HT1080 (cell line): Measurements from ENCODE around the gene CRYBB3. TPM values are rescaled to one million over a fixed set of nuclear protein-coding genes. Genes with fewer than 3 reads are reported as not detected.

Experiments
- DNase-seq: peaks from one replicate; pipeline ENCODE4 v3.0.0-alpha.2; 2015; ENCODE audit warnings: low read depth
- polyA plus RNA-seq, 2 experiments: library from polyadenylated mRNA; depleted of rRNA; stranded (reverse); fragments of >200 nt; gene quantifications; 2 replicates each; pipeline ENCODE4 v1.2.3, GENCODE V29; 2015
- total RNA-seq: library from RNA; depleted of rRNA; stranded (reverse); fragments of >200 nt; shearing (Covaris generic); gene quantifications from 2 replicates; pipeline ENCODE4 v1.2.3, GENCODE V29; 2014; rRNA removed

The CRYBB3 gene
- total RNA-seq: not detected in 2 replicates
- polyA plus RNA-seq (2015; cell fraction: cytosol; rRNA removed): 0.24 TPM in 2 replicates
- 0.87 and 1.0 TPM in 2 replicates for polyA plus RNA-seq (2015; cell fraction: nucleus; rRNA removed)

DNA sequence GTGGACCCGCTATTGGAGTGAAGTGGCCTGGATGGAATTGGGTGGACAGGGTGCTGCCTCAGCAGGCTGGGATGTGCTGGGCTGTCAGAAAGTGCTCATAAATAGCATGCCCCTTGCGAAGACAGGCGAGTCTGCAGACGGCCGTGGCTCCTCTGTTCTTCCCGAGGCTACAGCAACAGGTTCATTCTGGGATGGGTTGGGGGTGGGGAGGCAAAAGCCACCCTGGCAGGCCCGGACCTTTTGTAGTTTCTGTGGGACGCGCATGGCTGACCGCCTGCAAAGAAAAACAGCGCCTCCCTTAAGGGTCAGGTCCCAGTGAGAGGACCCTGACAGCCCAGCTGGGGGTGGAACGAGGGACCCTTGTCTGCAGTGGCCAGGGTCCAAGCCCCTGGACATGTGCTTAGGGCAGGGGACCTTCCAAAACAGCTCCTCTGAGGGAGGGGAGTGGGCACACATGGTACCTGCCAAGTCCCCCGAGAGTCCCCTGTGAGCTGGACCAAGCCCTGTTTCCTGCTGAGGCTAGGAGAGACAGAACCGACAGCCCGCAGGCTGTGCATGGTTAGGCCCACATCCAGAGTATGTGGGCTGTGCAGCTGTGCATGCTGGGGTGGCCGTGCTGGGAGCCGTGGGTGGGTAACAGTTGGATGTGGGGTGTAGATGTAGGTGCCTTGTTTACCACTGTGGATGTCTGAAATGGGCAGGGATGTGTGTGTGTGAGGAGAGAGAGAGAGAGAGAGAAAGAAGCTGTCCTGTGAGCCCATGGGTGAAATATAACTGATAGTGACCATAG, at the start of gene CRYBB3:
TSS of gene CRYBB3 (plus strand) at position 128 of the 790 bp plus-strand sequence. CDS start 1,539 bp downstream, outside the sequence.
- no peak for DNase-seq

DNA sequence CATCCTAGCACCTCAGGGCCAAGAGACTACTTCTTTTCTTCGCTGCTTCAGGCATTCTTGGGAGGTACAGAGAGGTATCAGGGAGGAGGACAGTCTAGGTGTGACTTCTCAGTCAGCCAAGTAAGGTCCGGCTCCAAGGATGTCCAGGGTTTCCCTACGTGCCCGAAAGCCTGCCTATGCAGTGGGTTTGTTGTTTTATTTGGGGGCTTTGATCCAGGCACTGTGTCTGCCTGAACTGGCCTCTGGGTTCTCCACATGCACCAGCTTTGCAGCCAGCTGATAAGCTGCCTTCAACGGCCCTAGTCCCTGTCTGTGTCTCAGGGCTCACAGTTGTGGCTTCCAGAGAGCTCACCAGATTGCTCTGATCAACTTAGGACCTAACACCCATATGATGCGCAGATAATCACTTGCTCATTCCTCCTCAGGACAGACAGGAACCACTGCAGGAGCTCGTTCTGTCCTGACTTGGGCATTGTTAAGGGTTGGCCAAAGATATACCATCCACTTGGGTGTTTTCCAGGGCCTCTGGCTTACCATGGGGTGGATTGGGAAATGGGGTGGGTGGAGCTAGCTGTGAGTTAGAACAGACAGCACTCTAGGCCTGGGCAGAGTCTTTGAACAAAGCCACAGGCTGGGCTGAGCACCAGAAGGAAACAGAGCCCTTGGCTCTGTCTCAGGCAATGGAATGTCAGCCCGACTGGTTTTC, 45.5 kb upstream of the CRYBB3 start:
- DNase-seq: peak; percentile 62

DNA sequence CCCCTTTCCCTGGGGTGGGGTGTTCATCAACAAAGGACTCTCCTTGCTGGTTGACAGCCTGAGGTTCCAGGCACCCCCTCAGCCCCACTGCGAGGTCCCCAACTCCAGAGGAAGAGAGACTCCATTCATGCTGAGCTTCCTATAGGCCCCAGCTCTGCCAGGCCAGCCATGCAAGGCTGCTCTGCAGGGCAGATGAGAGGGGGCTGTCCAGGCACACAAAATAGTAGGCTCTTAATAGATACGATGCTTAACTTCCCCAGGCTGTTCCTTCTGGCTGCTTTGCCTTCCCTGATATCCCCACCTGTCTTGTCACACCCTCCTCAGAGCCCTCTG, 45.0 kb upstream of the CRYBB3 start:
- no peak for DNase-seq

DNA sequence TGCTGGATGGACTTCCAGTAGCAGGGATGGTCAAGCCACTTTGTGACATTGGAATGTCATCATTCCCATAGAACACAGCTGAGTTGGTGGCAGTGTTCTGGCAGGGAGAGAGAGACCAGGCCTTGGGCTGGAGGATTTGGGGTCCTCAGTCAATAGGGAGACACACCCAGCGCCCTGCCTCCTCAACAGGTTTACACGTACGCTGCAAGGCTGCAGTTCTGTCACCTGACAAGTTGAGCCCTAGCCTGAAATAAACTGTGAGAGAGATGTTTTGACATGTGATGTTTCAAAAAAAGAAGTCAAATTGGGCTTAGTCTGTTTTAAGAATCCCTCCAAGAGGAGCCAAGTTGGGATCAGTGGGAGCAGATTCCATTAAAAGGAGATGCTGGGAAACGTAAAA, 42.9 kb upstream of the CRYBB3 start:
- no peak for DNase-seq

DNA sequence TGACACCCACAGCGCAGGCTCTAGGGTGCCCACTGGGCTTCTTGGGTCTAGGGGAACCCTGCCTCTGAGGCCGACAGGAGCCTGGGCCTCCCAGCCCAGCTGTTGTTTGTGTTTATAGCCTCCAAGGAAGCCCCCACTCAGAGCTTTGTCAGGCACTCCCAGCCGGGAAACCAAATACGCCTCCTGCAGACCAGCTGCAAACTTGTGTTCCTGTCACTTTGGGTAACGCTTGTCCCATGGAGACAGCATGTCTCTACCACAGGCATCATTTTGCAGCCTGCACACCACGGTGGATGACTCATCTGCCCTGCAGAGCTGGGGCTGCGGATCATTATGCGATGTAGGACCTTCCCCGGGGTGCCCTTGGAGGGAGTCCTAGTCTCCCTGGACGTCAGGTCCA, 40.6 kb upstream of the CRYBB3 start:
- DNase-seq: peak; percentile 34

DNA sequence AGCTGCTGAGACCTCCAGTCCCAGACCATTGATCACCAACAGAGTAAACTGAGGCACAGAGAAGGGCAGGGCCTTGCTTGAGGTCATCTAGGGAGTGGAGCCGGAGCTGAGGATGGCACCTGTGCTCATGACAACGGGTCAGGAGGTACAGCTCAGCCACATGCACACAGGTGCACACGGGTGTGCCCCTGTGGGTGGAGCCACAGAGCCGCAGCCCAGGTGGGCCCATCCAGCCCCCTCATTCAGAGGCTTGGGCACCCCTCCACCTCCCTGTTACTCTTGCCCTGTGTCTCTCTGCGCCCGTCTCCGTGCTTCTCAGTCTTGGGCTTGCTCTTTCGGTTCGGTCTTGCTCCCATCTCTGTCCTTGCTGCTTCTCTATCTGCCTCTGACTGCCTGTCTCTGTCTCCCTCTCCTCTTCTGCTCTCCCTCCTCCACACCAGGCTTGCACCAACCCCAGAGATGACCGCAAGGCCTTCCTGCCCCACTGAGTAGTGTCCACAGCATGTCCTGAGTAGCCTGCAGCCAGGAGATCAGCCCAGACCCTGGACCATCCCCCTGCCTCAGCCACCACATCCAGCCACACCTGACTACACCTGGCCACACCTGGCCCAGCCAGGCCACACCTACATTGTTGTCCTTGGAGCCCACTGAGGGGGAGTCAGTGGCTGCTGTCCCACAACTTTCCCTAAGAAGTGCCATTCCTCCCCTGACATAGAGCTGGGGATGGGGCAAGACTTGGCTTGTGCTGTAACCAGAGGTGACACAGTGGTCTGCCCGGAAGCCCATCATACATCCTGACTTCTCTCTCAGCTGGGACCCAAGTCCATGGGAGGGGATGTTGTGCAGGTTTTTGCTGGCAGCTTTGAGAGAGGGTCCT, 39.3 kb upstream of the CRYBB3 start:
- no peak for DNase-seq

DNA sequence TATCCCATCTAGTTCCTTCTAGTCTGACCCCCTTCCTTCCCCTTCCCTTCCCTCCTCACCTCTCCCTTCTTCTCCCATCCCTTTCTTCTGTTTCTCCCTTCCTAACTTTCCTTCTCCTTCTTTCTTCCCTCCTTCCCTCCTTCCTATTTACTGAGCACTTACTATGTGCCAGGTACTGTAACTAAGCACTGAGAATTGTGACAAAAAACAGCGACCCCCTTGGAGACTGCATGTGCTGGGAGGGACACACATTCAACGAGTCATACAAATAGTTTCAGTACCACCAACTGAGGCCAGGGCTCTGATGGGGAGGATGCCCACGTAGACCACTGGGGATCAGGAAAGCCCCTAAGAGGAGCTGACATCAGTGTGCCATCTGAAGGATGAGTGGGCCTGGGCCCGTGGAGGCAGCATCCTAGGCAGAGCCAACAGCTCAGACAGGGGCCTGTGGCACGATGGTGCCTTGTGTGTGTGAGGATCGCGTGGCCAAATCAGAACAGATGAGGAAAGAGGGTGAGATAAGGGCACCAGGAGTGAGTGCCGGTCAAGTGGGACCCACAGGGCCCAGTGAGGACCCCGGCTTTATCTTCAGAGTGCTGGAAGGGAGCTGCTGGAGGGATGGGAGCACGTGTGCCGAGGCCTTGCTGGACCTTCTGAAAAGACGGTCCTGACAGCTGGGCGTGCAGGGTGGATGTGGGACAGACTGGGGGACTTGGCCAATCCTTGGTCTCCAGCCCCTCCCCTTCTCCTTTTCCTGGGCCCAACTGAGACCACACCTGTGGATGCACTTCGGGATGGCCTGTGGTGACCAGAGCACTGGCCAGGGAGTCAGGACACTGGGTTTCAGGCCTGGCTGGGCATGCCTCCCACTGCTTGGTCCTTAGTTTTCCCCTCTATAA, 38.4 kb upstream of the CRYBB3 start:
- no peak for DNase-seq

DNA sequence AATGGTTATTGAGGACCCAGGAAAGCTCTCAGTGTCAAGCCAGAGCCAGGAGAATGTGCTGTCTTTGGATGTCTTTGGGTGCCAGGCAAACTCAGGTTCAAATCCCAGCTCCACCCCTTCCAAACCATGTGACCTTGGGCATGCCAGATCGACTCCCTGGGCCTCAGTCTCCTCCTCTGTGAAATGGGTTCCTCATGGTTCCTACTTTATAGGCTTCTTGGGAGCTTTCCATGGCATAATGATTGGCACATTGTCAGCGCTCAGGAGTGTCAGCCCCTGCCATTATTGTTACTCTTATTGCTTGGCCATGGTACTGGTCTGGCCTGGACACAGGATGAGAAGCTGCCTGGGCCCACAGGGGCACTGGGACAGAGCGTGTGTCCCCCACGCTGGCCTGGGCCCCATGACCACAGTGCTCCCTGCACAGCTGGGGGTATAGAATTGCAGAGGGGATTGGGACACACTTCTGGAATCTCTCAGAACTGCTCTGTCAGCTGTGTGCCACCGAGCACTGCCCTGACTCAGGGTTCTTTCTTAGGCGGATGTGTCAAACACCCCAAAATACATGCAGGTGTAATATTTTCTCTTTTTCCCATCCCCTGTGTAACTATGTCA, 37.6 kb upstream of the CRYBB3 start:
- DNase-seq: no peak

DNA sequence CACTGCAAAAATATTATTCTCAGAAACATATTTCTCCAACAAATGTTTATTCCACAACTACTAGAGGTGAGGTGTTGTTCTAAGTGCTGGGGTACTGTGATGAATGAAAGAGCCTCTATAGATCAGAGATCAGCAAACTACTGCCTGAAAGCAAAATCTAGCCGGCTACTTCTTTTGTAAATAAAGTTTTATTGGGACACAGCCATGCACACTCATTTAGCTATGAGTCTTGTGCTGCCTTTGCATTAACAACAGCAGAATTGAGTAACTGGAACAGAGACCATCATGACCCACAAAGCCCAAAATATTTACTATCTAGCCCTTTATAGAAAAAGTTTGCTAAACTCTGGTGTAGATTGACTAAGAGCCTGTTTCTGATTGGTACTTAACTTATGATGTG, 37.1 kb upstream of the CRYBB3 start:
- no peak for DNase-seq

DNA sequence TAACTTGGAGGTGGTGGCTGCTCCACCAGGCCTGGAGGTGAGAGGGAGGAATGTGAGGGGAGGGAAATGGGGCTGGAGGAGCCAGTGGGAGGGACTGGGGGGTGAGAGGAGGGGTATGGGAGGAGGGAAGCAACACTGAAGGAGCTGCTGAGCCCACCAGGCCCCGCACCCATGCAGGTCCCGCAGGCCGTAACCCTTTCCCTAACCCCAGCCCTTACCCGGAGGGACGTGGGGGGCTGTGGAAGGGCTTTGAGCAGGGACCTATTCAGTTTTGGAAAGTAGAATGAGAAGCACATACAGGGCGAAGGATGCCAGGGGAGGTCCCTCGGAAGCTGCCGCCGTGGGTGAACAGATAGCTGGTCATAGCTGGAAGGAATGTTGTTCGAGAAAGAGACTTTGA, 33.9 kb upstream of the CRYBB3 start:
- DNase-seq: no peak

DNA sequence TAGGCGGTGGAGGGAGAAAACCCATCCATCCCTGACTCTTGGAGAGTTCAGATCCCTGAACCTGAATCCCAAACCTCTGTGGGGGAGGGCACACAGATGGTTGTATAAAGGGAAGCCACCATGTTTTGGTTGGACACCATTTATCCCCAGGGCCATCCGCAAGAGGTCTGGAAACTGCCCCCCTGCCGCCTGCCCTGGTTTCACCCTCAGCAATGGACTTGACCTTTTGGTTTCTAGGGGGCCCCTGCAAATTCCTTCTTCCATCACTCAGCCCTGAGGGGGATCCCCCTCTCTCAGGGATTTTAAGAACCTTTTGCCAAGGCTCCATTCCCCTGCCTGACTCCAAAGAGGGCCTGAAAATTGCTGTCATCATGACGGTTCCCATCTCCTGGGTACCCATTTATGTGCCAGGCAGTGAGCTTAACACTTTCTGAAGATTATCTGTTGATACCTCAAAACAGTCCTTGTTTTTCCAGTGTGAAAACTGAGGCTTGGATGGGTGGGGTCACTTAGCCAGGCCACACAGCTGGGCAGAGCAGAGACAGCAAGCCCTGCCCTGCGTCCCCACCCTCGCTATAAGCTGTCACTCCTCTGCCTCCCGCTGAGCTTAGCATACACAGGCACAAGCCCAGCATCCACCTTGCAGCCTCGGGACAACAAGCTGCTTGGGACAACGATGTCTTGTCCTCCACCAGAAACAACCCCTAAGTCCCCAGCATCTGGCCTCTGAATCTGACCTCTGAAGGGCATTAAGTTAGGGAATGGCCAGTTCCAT, 33.2 kb upstream of the CRYBB3 start:
- DNase-seq: no peak

DNA sequence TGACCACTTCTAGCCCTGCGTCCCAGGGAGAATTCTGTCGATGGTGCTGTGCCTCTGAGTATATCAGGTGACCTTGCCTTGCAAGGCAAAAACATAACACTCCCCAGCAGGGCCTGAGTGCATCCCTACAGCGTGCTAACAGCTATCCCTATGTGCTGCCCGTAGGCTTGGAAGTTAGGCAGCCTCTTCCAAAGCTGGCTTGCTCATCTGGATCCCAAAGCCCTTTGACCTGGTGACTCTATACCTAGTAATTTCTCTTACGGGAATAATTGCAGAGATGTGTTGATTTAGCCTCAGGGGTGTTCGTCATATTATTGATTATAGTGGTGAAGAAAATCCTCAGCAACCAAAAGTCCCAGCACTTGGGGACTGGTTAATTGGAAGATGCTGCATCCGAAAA, 32.6 kb upstream of the CRYBB3 start:
- DNase-seq: no peak

DNA sequence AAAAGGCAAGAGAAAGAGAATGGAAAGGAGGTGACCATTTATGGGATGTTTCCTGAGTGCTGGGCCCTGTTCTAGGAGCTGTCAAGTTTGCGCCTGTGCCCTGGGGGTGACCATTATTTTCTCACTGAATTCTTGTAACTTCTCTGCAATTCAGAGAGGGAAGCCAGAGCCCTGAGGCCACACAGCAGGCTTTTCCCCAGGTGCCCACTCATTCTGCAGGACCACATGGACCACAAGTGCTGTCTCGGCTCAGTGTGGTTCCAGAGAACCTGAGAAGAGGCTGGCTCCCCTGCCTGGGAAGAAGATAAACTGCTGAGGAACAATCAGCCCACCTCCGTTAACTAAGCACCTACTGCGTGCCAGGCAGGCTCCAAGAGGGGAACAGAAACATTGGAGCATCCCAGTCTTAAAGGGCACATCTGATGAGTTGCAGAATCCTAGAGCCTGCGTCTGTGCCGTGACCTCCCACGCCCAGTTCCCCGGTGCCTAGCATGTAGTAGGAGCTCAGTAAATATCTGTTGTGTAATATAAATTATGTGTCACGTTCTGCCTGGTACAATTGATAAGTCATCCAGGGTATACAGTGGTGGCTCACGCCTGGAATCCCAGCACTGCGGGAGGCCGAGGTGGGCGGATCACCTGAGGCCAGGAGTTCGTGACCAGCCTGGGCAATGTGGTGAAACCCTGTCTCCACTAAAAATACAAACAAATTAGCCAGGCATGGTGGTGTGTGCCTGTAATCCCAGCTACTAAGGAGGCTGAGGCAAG, 31.6 kb upstream of the CRYBB3 start:
- no peak for DNase-seq

DNA sequence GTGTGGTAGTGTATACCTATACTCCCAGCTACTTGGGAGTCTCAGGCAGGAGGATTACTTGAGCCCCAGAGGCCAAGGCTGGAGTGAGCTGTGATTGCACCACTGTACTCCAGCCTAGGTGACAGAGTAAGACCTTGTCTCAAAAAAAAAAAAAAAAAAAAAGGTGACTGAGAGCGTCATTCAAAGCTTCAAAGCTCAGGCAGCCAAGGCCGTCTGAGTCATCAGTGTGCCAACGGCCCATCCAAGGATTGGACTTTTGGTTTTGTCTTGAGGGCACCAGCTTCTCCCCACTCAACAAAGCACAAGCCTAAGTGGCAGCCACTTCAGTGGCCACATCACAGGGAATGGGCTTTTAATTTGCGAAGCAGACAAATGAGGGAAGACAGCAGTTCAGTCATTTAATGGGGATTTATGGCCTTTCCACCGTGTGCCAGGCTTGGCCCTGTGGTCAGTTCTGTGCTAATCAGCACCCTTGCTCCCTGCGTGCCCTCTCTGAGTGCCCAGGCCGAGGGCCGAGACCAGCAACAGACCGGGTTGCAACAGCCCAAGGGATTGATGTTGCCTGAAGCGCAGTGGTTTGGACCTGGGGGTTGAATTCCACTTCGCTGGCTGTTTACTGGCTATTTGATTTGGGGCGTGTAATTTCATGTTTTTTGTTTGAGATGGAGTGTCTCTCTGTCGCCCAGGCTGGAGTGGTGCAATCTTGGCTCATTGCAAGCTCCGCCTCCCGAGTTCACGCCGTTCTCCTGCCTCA, 30.2 kb upstream of the CRYBB3 start:
- no peak for DNase-seq

DNA sequence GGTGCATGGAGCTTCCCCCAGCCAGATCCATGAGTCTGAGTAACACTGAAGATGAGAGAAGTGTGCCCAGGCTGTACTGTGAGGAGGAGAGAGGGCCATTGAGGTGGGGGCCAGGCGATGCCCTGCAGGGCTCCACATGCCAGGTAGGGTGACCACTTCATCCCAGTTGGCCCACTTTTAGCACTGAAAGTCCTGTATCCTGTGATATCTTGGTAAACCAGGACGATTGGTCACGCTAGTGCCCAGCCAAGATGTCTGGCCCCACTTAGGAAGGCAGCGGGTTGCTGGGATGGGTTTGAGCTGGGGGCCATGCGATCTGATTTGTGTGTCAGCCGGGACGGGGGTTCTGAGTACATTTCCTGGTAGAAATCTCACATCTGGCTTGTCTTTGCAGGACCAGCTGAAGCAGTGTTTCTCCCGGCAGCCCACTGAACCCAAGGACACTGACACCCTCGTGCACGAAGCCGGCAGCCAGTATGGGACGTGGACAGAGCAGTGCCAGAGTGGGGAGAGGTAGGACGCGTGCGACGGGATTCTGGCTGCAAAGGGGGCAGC, 29.2 kb upstream of the CRYBB3 start:
- no peak for DNase-seq

DNA sequence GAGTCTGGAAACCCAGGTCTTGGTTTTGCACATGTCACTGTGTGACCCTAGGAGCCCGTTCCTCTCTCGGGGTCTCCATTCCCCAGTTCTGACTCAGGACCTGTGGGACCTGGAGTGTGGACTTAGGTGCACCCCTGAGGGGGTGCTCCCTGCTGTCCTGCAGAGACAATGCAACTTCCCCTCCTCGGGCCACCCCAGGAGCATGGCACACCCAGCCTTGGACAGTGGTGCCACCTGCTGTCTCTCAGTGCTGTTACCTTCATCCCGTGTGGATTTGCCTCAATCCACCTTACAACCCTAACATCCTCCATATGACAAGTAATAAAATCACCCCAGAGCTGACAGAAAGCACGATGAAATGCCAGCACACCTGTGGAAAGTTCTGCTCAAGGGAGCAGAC, 27.5 kb upstream of the CRYBB3 start:
- DNase-seq: peak; percentile 24

DNA sequence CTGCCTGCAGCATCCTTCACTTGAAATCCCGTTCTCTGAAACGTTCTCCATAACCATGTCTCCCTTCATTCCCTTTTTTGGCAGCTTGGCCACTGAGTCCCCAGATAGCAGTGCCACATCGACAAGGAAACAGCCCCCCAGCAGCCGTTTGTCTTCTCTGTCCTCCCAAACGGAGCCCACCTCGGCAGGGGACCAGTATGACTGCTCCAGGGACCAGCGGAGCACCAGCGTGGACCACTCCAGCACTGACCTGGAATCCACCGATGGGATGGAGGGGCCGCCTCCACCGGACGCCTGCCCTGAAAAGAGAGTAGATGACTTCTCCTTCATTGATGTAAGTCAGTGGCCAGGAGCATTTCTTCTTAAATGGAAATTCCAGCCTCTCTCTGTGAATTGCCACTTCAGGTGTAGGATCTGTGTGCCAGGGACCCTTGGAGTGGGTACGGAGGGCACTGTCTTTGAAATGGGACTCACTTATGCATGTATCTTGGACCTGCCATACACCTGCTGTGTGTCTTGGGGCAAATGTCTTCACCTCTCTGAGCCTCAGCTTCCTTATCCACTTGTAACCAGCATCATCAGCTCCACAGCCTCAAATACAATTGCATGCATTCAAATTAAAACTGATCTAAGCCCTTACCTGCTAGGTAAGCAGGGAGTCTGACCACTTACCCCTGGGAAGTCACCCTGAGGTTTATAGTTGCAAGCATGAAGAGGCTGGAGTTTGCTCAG, 25.3 kb upstream of the CRYBB3 start:
- no peak for DNase-seq
